ENCODE results near the gene UGT1A1. TPM values are rescaled to one million over a fixed set of nuclear protein-coding genes. Genes with fewer than 3 reads are reported as not detected.

Gene UGT1A1
- total RNA-seq, 2 donors from 2014 or later, result not detected

DNA sequence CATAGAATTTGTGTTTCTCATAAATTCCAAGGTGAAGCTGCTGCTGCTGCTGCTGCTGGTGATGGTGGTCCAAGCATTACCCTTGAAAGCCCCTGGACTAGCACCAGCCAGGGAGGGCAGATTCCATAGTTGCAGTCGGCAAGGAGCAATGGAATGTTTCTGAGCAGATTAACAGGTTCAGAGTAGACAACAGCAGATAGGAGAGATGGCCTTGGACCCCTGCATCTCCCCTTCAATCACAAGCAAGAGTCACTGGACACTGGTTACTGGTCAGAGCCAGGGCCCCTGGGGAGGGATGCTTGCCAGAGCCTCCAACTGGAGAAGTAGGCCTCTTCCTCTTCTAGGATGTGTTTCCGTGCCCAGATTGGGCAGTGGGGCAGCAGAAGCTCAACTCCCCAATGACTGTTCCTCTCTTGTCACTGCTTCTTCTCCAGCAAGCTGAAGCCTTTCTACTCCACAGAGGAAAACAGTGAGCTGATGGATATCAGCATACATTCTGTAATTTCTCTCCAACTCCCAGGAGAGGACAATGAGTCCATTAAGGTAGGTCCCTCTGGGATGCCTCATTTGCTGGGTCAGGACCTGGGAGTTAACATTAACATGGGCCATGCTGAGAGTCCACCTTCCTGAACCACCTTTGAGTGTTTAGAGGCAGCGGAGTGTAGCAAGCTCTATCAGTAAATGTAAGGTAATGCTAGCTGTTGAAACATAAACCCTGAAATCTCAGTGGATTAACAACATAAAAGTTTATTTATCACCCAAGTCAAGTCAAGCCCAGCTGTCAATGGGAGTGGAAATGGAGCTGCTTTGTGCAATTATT lies 53.4 kb downstream of the UGT1A1 start:
- no peaks in the 10 kb centered on the region for H3K36me3 ChIP-seq
- no peak for DNase-seq (ENCODE audit: low spot score)
- H3K9me3 ChIP-seq, result peaks cover 0 to 10% of the 10 kb centered on the region in 2 donors
- no peak overlapping the region for H3K4me3 ChIP-seq
- TF ChIP-seq, protein P1, sequence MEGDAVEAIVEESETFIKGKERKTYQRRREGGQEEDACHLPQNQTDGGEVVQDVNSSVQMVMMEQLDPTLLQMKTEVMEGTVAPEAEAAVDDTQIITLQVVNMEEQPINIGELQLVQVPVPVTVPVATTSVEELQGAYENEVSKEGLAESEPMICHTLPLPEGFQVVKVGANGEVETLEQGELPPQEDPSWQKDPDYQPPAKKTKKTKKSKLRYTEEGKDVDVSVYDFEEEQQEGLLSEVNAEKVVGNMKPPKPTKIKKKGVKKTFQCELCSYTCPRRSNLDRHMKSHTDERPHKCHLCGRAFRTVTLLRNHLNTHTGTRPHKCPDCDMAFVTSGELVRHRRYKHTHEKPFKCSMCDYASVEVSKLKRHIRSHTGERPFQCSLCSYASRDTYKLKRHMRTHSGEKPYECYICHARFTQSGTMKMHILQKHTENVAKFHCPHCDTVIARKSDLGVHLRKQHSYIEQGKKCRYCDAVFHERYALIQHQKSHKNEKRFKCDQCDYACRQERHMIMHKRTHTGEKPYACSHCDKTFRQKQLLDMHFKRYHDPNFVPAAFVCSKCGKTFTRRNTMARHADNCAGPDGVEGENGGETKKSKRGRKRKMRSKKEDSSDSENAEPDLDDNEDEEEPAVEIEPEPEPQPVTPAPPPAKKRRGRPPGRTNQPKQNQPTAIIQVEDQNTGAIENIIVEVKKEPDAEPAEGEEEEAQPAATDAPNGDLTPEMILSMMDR (IDR thresholded peaks at IDR 0.05), result no peak
- no peaks in the 10 kb centered on the region for H3K27me3 ChIP-seq
- H3K27ac ChIP-seq, result no peak overlapping the region
- H3K4me1 ChIP-seq, result no peaks in the 10 kb centered on the region

DNA sequence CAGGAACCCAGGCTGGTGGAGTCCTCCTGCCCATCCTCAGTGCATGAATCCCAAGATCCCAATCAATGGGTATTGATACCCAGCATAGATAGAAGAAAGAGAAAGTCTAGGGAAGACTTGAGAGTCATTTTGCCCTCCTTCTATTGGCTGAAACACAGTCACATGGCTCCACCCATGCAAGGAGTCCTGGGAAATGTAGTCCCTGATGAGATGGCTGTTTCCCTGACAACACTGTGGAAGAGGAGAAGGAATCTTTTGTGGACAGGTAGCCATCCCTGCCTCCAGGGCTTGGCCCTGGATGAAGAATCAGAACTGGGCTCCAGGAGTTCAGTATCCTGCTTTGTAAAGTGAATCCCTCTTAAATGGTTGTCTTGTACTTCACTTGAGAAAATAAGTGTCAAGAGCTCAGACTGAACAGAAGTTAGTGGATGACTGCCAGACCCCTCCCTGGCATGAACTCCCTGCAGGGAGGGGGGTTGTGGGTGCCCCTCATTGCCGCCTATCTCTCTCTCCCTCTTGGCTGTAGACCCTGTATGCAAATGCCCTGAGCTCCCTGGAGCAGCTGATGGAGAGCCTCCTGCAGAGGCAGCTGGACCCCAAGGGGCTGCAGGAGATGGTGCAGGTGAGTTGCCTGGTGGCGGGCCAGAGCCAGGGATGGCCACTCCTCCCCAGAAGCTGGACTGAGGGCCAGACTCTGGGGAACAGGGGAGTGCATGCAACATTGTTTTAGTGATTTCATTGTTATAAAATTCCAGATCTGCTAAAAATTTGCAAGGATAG lies 54.2 kb downstream of the UGT1A1 start:
- TF ChIP-seq, protein P1 (IDR thresholded peaks at IDR 0.05), result no peak
- Histone ChIP-seq H3K36me3 (no peaks in the 10 kb centered on the region), H3K9me3 (peaks cover 0 to 10% of the 10 kb centered on the region in 2 donors), H3K4me3 (no peak overlapping the region), H3K27me3 (no peaks in the 10 kb centered on the region), H3K27ac (no peak overlapping the region), H3K4me1 (no peaks in the 10 kb centered on the region)
- DNase-seq (ENCODE audit: low spot score), result no peak

DNA sequence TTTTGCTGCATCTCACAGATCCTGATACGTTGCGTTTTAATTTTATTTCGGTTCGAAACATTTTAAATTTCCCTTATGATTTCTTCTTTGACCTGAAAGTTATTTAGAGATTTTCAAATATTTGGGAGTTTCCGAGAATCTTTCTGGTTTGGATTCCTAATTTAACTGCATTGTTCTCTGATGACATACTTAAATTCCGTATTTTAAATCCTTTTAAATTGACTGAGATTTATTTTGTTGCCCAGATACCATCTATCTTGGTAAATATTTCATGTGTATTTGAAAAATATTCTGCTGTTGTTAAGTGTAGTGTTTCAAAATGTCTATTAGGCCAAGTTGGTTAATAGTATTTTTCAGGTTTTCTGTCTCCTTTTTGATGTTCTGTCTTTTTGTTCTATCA lies 55.8 kb downstream of the UGT1A1 start:
- Histone ChIP-seq H3K4me3 (no peak overlapping the region), H3K36me3 (no peaks in the 10 kb centered on the region), H3K27me3 (no peaks in the 10 kb centered on the region), H3K9me3 (peaks cover 0 to 10% of the 10 kb centered on the region in 2 donors), H3K4me1 (no peaks in the 10 kb centered on the region), H3K27ac (no peak overlapping the region)
- TF ChIP-seq, protein P1 (IDR thresholded peaks at IDR 0.05), result no peak
- DNase-seq (ENCODE audit: low spot score), result no peak

DNA sequence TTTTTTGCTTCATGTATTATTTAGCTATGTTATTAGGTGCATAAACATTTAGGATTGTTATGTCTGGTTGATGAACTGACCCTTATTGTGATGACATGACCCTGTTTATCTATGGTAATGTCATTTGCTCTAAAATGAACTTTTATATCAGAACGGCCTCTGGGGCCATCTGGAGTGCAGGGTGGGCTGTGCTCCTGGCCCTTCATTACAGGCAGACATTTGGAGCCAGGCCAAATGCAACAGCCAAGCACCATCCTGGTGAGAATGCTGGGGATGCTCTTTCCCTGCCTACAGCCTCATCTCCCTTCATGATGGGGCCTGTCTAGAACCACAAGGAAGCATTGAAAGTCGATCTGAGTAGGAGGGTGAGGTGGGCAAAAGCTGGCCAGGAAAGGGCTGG lies 56.3 kb downstream of the UGT1A1 start:
- TF ChIP-seq, protein P1 (IDR thresholded peaks at IDR 0.05), result no peak
- Histone ChIP-seq H3K27ac (no peak overlapping the region), H3K27me3 (no peaks in the 10 kb centered on the region), H3K9me3 (peaks cover 0 to 10% of the 10 kb centered on the region in 2 donors), H3K4me3 (no peak overlapping the region), H3K4me1 (no peaks in the 10 kb centered on the region), H3K36me3 (no peaks in the 10 kb centered on the region)
- DNase-seq (ENCODE audit: low spot score), result no peak

DNA sequence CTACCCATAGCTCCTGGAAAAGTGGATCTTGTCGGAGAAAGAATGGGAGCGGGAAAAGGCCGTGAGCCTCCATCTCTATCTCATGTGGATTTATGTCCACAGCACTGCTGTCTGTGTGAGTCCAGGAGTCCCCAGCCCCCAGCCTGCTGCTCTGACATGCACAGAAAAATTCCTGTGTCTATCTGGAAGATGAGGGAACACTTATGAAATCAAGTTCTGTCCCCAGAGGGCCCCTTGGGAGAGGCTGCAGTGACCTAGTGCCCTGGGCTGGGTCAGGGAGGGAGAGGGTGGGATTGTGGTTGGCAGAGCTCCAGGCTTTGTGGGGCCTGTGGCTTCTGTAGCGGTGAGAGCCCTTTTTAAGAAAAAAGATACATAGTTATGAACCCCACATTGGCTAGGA lies 56.7 kb downstream of the UGT1A1 start:
- H3K4me1 ChIP-seq, result no peaks in the 10 kb centered on the region
- no peak overlapping the region for H3K4me3 ChIP-seq
- no peaks in the 10 kb centered on the region for H3K27me3 ChIP-seq
- H3K9me3 ChIP-seq, result peaks cover 0 to 10% of the 10 kb centered on the region in 2 donors
- TF ChIP-seq, protein P1 (IDR thresholded peaks at IDR 0.05), result no peak
- no peaks in the 10 kb centered on the region for H3K36me3 ChIP-seq
- no peak for DNase-seq (ENCODE audit: low spot score)
- H3K27ac ChIP-seq, result no peak overlapping the region

Data from right atrium auricular region (tissue), 2 donors.